ENCODE measurements around the gene MRPS23. TPM values are rescaled to one million over a fixed set of nuclear protein-coding genes. Genes with fewer than 3 reads are reported as not detected.

MRPS23 gene
- total RNA-seq, 6 experiments from 2014 or later: 13.0 to 23.0 (median 15.2) TPM

DNA sequence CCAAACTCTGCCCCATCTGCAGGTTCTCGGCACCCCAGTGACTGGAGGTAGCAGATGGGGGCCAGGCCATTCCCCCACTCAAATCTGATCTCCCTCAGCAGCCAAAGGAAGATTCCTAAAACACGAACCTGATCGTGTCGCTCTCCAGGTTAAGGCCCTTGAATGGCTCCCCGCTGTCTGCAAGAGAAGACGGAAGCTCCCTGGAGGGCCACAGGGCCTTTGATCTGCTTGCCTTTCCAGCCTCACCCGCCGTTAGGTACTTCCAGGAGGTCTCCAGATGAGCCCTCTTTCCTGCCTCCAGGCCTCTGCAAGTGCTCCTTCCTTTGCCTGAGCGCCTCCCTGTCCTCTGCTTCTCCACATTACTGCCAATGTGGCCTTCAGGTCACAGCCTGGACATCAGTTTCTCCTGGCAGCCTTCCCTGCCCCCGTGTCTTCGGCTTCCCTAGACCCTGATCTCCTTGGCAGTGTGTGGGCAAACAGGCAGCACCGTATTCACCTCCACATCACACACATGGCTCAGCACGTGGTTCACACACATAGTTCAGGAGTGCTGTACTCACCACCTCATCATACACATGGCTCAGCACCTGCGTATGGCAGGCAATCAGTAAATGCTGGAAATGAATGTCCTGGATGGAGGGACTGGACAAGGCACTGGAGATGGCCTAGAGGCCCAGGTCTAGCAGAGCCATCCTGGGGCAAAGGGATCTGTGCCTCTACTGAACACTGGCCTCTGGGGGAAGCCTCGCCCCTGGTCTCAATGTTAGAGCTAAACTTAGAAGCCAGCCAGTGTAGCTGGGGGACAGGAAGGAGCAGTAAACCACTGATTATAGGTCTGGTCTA lies 26.4 kb upstream of the MRPS23 start:
- DNase-seq (no peak), ATAC-seq (no peak)
- no peaks in the 10 kb centered on the region for H3K36me3 ChIP-seq
- no peaks in the 10 kb centered on the region for H3K9me3 ChIP-seq
- H3K27ac ChIP-seq: no peak overlapping the region
- intact Hi-C loops (cut with DNase I): no loop called here
- H3K4me1 ChIP-seq: no peaks in the 10 kb centered on the region
- H3K4me3 ChIP-seq: no peak overlapping the region
- no peaks in the 10 kb centered on the region for H3K27me3 ChIP-seq
- TF ChIP-seq, protein P1, sequence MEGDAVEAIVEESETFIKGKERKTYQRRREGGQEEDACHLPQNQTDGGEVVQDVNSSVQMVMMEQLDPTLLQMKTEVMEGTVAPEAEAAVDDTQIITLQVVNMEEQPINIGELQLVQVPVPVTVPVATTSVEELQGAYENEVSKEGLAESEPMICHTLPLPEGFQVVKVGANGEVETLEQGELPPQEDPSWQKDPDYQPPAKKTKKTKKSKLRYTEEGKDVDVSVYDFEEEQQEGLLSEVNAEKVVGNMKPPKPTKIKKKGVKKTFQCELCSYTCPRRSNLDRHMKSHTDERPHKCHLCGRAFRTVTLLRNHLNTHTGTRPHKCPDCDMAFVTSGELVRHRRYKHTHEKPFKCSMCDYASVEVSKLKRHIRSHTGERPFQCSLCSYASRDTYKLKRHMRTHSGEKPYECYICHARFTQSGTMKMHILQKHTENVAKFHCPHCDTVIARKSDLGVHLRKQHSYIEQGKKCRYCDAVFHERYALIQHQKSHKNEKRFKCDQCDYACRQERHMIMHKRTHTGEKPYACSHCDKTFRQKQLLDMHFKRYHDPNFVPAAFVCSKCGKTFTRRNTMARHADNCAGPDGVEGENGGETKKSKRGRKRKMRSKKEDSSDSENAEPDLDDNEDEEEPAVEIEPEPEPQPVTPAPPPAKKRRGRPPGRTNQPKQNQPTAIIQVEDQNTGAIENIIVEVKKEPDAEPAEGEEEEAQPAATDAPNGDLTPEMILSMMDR (IDR thresholded peaks at IDR 0.05): no peak
- TF ChIP-seq POLR2A (IDR thresholded peaks at IDR 0.05): no peak
- 80% methylated on average over 5 of the region's 15 CpGs for WGBS (ENCODE audit: insufficient coverage, low coverage, low lambda C conversion rate, missing lambda C conversion rate)

DNA sequence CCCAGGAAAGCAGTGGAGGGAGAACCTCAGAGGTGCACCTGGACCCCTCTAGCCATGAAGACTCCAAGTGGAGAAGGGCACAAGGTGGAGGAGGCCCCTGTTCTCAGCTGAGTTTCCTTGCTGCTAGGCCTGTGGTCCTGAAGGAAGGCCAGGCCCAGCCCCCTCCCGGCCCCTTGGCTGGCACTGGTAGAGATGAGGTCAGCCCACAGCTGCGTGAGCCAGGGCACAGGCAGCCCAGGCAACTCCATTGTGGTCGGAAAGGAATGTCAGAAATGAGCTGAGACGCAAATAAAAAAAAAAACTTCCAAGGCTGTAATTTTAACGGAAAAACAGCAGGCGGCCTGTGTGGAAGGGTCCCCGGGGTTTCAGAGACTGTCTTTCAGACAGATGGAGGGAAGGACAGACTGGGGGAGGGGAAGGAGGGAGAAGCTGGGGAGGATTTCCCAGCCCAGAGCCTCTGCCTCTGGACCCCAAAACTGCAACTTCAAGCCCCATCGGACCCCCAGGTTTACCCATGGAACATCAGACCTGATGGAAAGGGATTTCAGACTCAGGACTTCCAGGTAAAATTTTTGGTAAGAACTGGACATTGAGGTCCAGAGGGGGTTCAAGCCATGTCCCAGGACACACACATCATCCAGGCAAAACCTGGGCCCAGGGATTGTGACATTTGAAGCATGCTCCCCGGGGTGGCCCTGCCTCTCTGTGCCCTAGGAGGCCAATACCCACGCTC lies 25.6 kb upstream of the MRPS23 start:
- ATAC-seq (peak; percentile 48 to 63 (median 52)), DNase-seq (peak in 1 of 3 donors; percentile 52)
- WGBS (ENCODE audit: insufficient coverage, low coverage, low lambda C conversion rate, missing lambda C conversion rate): 39% methylated on average over 9 of the region's 10 CpGs
- Histone ChIP-seq H3K27me3 (no peaks in the 10 kb centered on the region), H3K4me3 (no peak overlapping the region), H3K9me3 (no peaks in the 10 kb centered on the region), H3K27ac (peak overlapping the region; percentile 30 to 47 (median 44)), H3K36me3 (no peaks in the 10 kb centered on the region), H3K4me1 (no peaks in the 10 kb centered on the region)
- intact Hi-C loops (cut with DNase I): no loop called here
- TF ChIP-seq POLR2A (IDR thresholded peaks at IDR 0.05): no peak
- TF ChIP-seq, protein P1 (IDR thresholded peaks at IDR 0.05): peak in 3 of 4 donors; percentile 11 to 22 (median 12)

DNA sequence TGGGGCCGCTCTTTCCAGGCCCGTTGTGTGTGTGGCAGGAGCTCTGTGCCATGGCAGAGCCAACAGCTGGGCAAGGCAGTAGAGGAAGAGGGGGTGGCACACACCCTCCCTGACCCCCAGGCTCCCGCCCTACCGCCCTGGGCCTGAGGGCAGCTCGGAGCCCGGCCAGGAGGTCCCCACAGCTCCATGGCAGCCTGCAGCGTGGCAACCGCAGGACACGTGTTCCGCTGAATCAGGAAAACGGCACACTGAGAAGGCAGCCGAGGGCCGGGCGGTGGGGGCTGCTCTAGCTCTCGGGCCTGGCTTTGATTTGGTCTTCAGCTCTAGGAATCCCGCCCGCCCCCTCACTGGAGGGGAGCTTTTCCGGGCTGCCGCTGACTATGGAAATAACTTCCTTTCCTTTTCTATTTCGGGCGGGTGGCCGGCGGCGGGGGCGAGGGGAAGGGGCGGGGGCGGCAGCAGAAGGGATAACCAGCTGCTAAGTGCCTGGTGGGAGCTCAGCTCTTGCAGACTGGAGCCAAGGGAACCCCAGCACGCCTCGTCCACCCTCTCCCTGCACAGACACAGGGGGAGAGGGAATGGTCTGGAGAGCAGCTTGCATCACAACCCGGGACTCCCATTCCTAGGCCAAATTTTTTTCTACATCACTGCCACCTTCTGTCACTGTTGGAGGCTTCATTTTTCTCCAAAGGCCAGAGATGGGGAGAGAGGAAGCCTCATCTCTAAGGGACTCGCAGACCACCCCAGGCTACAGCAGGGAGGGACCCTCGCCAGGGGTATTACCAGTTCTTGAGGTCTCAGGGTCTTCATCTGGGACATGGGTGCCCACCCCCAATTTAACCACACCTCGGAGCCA lies 24.8 kb upstream of the MRPS23 start:
- H3K9me3 ChIP-seq: no peaks in the 10 kb centered on the region
- 54% methylated on average over 6 of the region's 33 CpGs for WGBS (ENCODE audit: insufficient coverage, low coverage, low lambda C conversion rate, missing lambda C conversion rate)
- H3K4me1 ChIP-seq: no peaks in the 10 kb centered on the region
- H3K4me3 ChIP-seq: no peak overlapping the region
- no peaks in the 10 kb centered on the region for H3K36me3 ChIP-seq
- H3K27me3 ChIP-seq: no peaks in the 10 kb centered on the region
- intact Hi-C loops (cut with DNase I): no loop called here
- DNase-seq (peak in 2 of 3 donors; percentile 52 to 67), ATAC-seq (peak; percentile 64 to 83 (median 75))
- H3K27ac ChIP-seq: peak overlapping the region; percentile 38 to 47 (median 44)
- TF ChIP-seq POLR2A (IDR thresholded peaks at IDR 0.05): no peak
- TF ChIP-seq, protein P1 (IDR thresholded peaks at IDR 0.05): no peak

DNA sequence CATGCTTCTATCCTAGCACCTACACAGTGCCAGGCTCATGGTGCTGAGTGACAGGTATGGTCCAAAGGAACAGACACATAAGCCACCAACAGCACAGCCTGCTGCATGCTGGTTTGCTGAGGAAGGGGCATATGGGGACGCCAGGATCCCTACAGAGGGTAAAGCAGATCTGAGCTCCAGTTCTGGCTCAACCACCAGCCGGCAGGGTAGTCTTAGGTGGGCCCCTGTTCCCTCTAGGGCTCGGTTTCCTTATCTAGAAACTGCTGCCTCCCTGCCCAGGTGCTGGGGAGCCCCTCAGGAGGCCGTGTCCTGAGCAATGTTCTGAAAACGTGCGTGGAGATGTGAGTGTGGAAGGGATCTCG lies 24.2 kb upstream of the MRPS23 start:
- no peak overlapping the region for H3K4me3 ChIP-seq
- no peaks in the 10 kb centered on the region for H3K4me1 ChIP-seq
- no peaks in the 10 kb centered on the region for H3K9me3 ChIP-seq
- TF ChIP-seq, protein P1 (IDR thresholded peaks at IDR 0.05): no peak
- TF ChIP-seq POLR2A (IDR thresholded peaks at IDR 0.05): no peak
- no peak for ATAC-seq
- peak overlapping the region in 2 of 3 donors; percentile 25 to 38 for H3K27ac ChIP-seq
- WGBS (ENCODE audit: insufficient coverage, low coverage, low lambda C conversion rate, missing lambda C conversion rate): no CpG with 5 or more reads among the region's 7 CpGs
- H3K36me3 ChIP-seq: no peaks in the 10 kb centered on the region
- DNase-seq: peak in 1 of 3 donors; percentile 23
- intact Hi-C loops (cut with DNase I): no loop called here
- no peaks in the 10 kb centered on the region for H3K27me3 ChIP-seq

Measured in right lobe of liver (tissue), 6 donors.